Stimulated activated effector memory CD8-positive, alpha-beta T cell treated with anti-CD3 and anti-CD28 coated beads, Interleukin-12 subunit alpha, Interleukin-12 subunit beta, amount 100 ng/mL, for 72 hours (primary cell): Measurements from ENCODE around the gene OR6B3.

Experiments used
- ATAC-seq: fragments of 150-1000 bp; cut with Tn5 transposase; 2 replicates; pipeline ENCODE4 v1.10.0; 2021
- DNase-seq, 2 donors: peaks; one replicate each; pipeline ENCODE4 v3.0.0; 2021 to 2022; ENCODE audit warnings: low spot score in 2 of 2
- H3K27ac Mint-ChIP-seq: one replicate; pipeline ENCODE4 v1.8.0; 2022; ENCODE audit warnings: mild to moderate bottlenecking, mixed read lengths
- H3K36me3 Mint-ChIP-seq: one replicate; pipeline ENCODE4 v1.8.0; 2022; ENCODE audit warnings: mild to moderate bottlenecking, mixed read lengths
- H3K4me1 Mint-ChIP-seq: one replicate; pipeline ENCODE4 v1.8.0; 2022; ENCODE audit warnings: mixed read lengths
- H3K4me3 Mint-ChIP-seq: one replicate; pipeline ENCODE4 v1.8.0; 2022; ENCODE audit warnings: mild to moderate bottlenecking, mixed read lengths
- H3K9me3 Mint-ChIP-seq: one replicate; pipeline ENCODE4 v1.8.0; 2022; ENCODE audit warnings: mixed read lengths

Gene OR6B3

DNA sequence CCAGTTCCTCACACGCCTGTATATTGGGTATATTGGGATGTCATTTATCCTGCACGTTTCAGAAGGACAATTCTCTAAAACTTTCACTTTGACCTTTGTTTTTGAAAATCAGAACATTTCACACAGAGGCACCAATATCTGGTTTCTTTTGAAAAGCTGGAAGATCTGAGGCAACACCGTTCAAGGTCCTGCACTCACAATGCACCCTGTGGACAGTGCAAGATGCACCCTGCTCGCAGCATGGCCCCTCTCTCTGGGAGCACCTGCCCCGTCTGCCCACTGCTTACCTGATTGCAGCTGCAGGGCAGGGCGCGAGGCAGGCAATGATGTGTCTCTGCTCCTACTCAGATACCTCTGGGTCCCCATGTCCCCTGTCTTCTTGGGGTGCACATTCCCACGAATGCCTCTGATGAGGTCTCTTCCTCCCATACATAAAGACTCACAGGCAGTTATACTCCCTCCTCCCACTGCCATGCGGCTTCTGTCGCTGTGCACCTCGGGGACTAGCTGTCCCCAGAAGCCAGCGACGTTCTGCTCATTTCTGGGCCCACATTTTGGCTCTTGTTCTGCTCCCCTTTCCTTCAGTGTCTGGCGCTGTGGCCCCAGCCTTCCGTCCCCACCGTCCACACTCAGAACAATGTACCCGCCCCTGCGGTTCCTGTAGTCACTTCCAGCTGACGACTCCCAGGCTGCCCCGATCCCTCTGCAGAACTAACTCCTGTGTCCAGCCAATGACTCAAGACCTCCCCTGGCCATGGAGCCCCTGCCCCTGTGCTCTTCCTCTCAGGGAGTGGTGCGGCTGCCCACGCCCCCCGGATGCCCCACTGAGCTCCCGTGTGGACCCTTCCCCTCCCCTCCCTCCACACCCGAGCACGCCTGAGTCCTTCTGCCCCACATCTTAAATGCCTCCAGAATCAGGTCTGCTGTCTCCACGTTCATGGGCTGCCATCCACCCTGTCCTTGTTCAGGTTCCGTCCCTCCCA lies at the start of gene OR6B3:
Gene OR6B3, minus strand, starts transcription at position 349 of the 983 bp plus-strand sequence.
- H3K4me1 Mint-ChIP-seq, result peaks cover 12% of the 10 kb centered on the region
- no peaks in the 10 kb centered on the region for H3K36me3 Mint-ChIP-seq
- no peak within 1 kb of the TSS for H3K4me3 Mint-ChIP-seq
- DNase-seq, result no peak
- H3K27ac Mint-ChIP-seq, result no peak within 1 kb of the TSS
- H3K9me3 Mint-ChIP-seq, result no peaks in the 10 kb centered on the region
- no peak for ATAC-seq

DNA sequence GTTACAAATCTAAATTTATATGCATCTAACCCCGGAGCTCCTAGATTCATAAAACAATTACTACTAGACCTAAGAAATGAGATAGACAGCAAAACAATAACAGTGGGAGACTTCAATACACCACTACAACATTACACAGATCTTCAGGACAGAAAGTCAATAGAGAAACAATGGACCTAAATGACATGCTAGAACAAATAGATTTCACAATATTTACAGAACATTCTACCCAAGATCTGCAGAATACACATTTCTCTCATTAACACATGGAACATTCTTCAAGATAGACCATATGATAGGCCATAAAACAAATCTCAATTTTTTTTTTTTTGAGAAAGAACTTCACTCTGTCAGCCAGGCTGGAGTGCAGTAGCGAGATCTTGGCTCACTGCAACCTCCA lies 45.0 kb upstream of the OR6B3 start:
- H3K9me3 Mint-ChIP-seq, result peaks cover 7% of the 10 kb centered on the region
- DNase-seq, result no peak
- no peaks in the 10 kb centered on the region for H3K36me3 Mint-ChIP-seq
- no peak overlapping the region for H3K4me3 Mint-ChIP-seq
- ATAC-seq, result no peak
- no peak overlapping the region for H3K27ac Mint-ChIP-seq
- H3K4me1 Mint-ChIP-seq, result no peaks in the 10 kb centered on the region

DNA sequence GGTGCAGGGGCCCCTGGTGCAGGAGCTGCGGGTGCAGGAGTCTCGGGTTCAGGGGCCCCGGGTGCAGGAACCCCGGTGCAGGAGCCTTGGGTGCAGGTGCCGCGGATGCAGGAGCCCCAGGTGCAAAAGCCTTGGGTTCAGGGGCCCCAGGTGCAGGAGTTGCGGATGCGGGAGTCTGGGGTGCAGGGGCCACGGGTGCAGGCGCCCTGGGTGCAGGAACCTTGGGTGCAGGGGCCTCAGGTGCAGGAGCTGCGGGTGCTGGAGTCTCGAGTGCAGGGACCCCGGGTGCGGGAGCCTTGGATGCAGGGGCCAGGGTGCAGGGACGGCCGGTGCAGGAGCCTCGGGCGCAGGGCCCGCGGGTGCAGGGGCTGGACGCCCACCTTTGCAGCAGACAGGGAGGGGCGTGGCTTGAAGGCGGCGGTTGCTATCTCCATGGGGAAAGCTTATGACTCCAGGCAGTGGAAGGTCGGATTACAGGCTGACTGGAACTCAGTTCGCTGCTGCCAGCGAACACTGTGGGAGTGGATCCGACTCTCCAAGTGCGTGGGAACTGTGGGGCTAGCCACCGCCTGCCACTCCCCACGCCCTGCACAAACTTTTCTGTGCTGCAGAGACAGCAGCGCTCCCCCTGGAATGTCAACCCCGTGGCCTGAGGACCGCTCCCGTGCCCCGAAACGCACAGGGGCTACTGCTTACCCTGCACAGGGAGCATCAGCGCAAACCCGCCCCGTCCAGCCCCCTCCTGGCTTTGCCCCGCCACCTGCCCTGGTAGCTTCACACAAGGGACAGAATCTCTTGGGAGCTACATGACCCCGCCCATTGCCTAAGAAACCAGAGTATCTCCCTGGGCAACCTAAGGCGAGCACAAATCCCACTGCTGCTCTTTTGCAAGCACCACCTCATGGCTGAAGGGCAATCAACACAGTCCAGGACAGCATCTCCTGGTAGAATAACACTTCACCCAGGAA lies 42.5 kb upstream of the OR6B3 start:
- ATAC-seq (no peak), DNase-seq (no peak)
- Mint-ChIP-seq H3K36me3 (no peaks in the 10 kb centered on the region), H3K9me3 (peaks cover 7% of the 10 kb centered on the region), H3K4me1 (no peaks in the 10 kb centered on the region), H3K27ac (no peak overlapping the region), H3K4me3 (no peak overlapping the region)

DNA sequence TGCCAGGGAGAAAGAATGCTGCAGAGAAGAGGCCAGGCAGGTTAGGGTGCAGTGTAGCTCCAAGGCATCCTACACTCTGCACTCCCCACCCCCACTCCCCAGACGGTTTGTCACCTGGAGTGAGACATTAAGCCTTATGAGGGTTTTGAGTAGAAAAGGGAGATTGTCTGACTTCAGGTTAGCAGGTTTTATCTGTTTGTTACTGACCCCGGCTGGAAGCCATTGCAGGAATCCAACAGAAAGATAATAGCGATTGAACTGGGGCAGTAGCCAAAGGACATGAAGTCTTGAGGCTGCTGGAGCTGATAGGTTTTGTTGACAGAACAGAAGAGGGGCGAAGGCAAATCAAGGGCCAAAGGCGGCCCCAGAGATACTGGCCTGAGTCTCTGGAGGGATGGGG lies 36.0 kb upstream of the OR6B3 start:
- H3K9me3 Mint-ChIP-seq, result peaks cover 12% of the 10 kb centered on the region
- no peak for ATAC-seq
- no peak for DNase-seq
- no peak overlapping the region for H3K27ac Mint-ChIP-seq
- no peak overlapping the region for H3K4me3 Mint-ChIP-seq
- no peaks in the 10 kb centered on the region for H3K4me1 Mint-ChIP-seq
- no peaks in the 10 kb centered on the region for H3K36me3 Mint-ChIP-seq

DNA sequence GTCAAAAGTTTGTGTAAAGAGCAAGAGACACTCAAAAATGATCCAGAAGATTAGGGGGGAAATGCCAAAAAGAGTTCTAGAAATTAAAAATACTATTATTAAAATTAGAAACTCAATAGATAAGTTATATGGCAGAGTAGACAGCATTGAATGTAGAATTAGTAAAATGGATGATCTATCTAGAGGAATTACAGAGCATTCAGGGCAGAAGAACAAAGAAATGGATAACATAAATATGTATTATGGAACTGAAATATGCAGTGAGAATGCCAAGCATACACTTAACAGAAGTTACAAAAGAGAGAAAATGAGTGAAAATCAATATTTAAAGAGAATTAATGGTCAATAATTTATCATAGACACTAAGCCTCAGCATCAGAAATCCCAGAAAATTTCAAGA lies 33.2 kb upstream of the OR6B3 start:
- DNase-seq (no peak), ATAC-seq (no peak)
- no peaks in the 10 kb centered on the region for H3K36me3 Mint-ChIP-seq
- no peak overlapping the region for H3K4me3 Mint-ChIP-seq
- H3K9me3 Mint-ChIP-seq, result peaks cover 12% of the 10 kb centered on the region
- H3K27ac Mint-ChIP-seq, result no peak overlapping the region
- no peaks in the 10 kb centered on the region for H3K4me1 Mint-ChIP-seq

DNA sequence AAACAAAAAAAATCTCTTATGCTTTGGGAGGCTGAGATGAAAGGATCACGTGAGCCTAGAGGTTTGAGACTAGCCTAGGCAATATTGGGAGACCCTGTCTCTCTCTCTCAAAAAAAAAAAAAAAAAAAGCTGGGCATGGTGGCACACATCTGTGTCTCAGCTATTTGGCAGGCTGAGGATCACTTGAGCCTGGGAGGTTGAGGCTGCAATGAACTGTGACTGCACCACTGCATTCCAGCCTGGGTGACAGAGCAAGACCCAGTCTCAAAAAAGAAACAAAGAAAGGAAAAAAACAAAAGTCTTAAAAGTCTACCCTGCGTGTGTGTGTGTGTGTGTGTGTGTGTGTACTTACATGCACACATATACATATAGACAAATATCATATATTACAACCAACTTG lies 25.3 kb upstream of the OR6B3 start:
- H3K4me3 Mint-ChIP-seq, result no peak overlapping the region
- H3K4me1 Mint-ChIP-seq, result no peaks in the 10 kb centered on the region
- H3K9me3 Mint-ChIP-seq, result peaks cover 15% of the 10 kb centered on the region
- H3K36me3 Mint-ChIP-seq, result no peaks in the 10 kb centered on the region
- H3K27ac Mint-ChIP-seq, result no peak overlapping the region
- no peak for DNase-seq
- ATAC-seq, result no peak

DNA sequence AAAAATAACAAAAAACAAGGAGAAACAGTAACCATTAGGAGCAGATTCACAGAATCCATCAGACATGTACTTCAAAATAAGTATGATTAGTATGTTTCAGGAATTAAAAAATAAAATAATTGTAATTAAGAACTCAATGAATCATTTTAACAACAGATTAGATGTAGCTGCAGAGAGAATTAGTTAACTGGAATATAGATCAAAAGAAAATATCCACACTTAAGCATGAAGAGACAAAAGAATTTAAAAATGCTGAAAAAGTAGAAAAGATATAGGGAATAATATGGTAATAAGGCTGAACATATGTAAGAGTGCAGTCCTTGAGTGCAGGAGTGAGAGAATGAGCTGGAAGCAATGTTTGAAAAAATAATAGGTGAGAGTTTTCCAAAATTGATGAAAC lies 24.1 kb upstream of the OR6B3 start:
- no peaks in the 10 kb centered on the region for H3K36me3 Mint-ChIP-seq
- H3K27ac Mint-ChIP-seq, result no peak overlapping the region
- ATAC-seq (no peak), DNase-seq (no peak)
- H3K4me1 Mint-ChIP-seq, result no peaks in the 10 kb centered on the region
- H3K9me3 Mint-ChIP-seq, result peaks cover 15% of the 10 kb centered on the region
- H3K4me3 Mint-ChIP-seq, result no peak overlapping the region

DNA sequence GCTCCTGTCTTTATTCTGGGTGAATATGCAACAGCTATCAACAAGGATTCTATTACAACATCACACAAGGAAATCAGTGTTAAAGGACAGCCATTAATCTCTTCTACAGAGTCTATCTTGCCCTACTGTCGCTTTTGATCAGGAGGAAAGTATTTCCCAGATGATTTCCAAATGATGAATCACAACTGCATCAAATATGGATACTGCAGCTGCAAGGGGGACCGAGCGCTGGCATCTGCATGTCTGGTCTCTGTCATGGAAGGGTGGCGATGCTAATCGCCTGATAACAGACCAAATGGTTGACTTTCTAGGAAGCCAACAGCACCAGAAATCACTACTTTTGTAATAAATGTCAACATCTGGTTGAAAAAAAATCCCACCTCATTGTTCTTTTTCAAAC lies 21.2 kb upstream of the OR6B3 start:
- no peaks in the 10 kb centered on the region for H3K4me1 Mint-ChIP-seq
- no peak for DNase-seq
- ATAC-seq, result no peak
- H3K4me3 Mint-ChIP-seq, result no peak overlapping the region
- peaks cover 15% of the 10 kb centered on the region for H3K9me3 Mint-ChIP-seq
- H3K27ac Mint-ChIP-seq, result no peak overlapping the region
- H3K36me3 Mint-ChIP-seq, result no peaks in the 10 kb centered on the region

DNA sequence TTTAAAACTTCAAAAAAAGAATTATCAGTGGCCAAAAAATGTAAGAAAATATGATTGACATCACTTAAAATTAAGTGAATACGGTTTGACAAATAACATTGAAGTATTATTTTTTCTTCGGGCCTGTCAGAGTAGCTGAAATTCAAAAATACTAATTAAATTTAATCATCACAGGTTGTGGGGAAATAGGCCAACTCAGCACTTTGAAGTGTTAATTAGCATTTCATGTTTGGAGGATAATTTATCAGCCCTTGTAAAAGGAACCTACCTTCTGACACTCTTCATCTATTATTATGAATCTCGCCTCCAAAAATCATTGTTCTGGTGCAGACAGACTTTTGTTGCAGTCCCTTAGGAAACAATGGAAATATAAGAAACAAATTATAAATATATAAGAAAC lies 17.6 kb upstream of the OR6B3 start:
- peaks cover 4% of the 10 kb centered on the region for H3K9me3 Mint-ChIP-seq
- H3K36me3 Mint-ChIP-seq, result no peaks in the 10 kb centered on the region
- H3K4me1 Mint-ChIP-seq, result no peaks in the 10 kb centered on the region
- ATAC-seq (no peak), DNase-seq (no peak)
- no peak overlapping the region for H3K27ac Mint-ChIP-seq
- no peak overlapping the region for H3K4me3 Mint-ChIP-seq

DNA sequence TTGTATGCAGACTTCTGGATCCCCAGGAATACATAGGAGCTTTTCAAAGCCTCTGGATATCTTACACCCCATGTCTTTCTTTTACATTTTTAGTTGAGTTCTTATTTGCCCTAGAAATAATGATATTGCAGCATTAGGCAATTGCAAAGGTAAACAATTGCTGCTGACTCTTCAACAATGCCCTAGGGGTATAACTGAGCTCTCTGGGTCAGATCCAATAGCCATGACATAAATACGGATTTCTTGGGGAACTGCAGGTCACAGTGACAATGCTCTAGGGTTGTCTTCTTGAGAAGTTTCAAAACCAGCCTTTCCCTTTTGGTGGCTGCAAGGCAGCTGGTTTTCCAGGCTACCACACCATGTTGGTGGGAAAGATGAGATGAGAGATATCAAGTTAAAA lies 16.5 kb upstream of the OR6B3 start:
- H3K9me3 Mint-ChIP-seq, result peaks cover 4% of the 10 kb centered on the region
- ATAC-seq (no peak), DNase-seq (no peak)
- no peak overlapping the region for H3K4me3 Mint-ChIP-seq
- no peaks in the 10 kb centered on the region for H3K4me1 Mint-ChIP-seq
- H3K36me3 Mint-ChIP-seq, result no peaks in the 10 kb centered on the region
- H3K27ac Mint-ChIP-seq, result no peak overlapping the region

DNA sequence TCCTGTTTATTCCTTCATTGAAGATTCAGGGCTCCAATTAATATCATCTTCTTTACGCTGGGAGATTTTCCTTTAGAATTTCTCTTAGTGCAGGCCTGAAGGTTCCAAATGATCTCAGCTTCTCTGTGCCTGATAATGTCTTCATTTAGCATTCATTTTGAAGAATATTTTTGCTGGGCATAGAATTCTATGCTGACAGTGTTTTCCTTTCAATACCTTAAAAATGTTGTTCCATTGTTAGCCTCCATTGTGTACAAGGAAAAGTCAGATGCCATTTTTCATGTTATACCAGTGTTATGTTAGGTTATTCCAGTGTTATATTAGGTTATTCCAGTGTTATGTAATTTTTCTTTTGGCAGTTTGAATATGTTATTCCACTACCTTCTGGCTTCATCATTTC lies 14.9 kb upstream of the OR6B3 start:
- ATAC-seq (no peak), DNase-seq (no peak)
- Mint-ChIP-seq H3K4me1 (no peaks in the 10 kb centered on the region), H3K4me3 (no peak overlapping the region), H3K9me3 (peaks cover 4% of the 10 kb centered on the region), H3K36me3 (no peaks in the 10 kb centered on the region), H3K27ac (no peak overlapping the region)

DNA sequence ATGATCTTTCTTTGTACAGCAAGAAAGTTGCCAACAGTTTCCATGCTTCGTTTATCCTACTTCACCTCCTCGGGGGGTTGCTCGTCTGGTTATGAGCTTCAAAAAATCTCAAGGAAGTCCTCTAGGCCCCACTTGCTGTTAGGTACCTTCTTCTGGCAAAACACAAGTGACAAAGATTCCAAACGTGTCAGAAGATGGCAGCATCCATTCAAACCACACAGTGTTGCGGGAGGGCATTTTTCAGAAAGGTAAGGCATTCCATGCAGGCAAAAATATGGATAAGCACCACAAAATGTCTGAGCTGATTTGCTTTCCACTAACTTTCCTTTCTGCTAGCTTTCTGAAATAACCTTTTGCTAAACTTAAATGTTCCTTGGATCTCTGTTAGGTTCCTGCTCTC lies 13.2 kb upstream of the OR6B3 start:
- ATAC-seq, result no peak
- Mint-ChIP-seq H3K27ac (no peak overlapping the region), H3K9me3 (peaks cover 4% of the 10 kb centered on the region), H3K36me3 (no peaks in the 10 kb centered on the region), H3K4me3 (no peak overlapping the region), H3K4me1 (no peaks in the 10 kb centered on the region)
- DNase-seq, result no peak

DNA sequence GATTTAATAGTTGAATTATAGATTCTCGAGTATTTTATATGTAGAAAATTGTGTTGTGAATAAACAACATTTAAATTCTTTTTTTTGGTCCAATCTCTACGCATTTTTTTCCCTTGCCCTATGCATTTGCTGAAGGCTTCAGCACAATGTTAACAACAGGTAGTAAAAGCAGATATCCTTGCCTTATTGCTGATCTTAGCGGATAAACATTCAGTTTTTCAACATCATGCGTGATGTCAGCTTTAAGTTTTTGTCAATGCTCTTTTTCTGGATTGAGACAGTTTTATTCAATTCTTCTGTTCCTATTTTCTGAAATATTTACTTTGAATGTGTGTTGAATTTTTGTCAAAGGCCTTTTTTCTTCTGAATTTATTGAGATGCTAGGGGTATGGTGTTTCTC lies 11.6 kb upstream of the OR6B3 start:
- DNase-seq (no peak), ATAC-seq (no peak)
- H3K9me3 Mint-ChIP-seq, result peaks cover 4% of the 10 kb centered on the region
- H3K4me1 Mint-ChIP-seq, result no peaks in the 10 kb centered on the region
- no peaks in the 10 kb centered on the region for H3K36me3 Mint-ChIP-seq
- H3K27ac Mint-ChIP-seq, result no peak overlapping the region
- no peak overlapping the region for H3K4me3 Mint-ChIP-seq

DNA sequence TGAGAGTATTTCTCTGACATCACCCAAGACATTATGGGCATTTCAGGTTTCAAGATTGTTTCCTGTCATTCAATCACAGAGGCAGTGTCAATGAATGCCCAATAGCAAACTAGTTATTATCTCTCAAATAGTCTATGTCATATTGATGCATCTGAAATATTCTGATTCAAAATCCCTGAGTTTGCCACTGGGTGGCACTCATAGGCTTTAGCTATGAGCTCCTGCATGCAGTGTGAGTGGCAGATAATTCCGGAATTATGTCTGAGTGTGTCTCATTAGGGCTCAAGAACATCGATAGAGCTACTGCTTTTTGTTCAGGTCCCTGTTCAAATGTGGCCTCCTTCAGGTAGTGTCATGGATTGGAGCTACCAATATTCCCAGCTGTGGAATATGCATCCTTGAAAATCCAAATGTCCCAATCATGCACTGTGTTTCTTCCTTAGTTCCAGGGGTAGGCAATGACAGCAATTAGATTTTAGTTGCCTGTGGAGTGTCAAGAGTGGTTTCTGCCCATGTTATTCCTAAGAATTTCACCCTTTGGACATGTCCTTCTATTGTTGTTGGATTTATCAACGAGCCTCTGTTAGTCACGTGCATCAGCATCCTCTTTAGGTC lies 7.8 kb upstream of the OR6B3 start:
- no peak overlapping the region for H3K4me3 Mint-ChIP-seq
- H3K9me3 Mint-ChIP-seq, result no peaks in the 10 kb centered on the region
- no peak for DNase-seq
- no peaks in the 10 kb centered on the region for H3K4me1 Mint-ChIP-seq
- H3K27ac Mint-ChIP-seq, result no peak overlapping the region
- no peaks in the 10 kb centered on the region for H3K36me3 Mint-ChIP-seq
- peak; percentile 72 for ATAC-seq

DNA sequence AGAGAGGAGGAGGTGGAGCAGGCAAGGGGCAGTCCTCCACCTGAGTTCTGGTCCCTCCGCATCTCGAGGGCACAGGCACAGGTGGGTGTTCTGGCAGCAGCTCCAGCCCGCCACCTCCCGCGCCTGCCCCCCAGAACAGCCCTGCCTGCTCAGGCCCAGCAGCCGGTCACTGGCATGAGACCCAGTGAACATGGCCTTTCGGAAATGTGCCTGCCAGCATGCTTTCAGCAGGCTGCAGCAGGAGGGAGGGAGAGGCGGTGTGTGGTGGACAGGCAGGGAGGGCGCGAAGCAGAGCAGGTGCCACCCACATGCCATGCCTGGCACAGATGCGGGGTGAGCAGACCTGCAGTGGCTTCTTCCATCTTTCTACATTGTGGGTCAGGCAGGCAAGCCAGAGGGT lies 3.4 kb upstream of the OR6B3 start:
- H3K4me1 Mint-ChIP-seq, result peaks cover 12% of the 10 kb centered on the region
- ATAC-seq (no peak), DNase-seq (no peak)
- no peaks in the 10 kb centered on the region for H3K36me3 Mint-ChIP-seq
- no peak overlapping the region for H3K27ac Mint-ChIP-seq
- H3K4me3 Mint-ChIP-seq, result no peak overlapping the region
- no peaks in the 10 kb centered on the region for H3K9me3 Mint-ChIP-seq
